Adrenal gland (tissue), 12 donors: Measurements from ENCODE around the gene GAS5. TPM values are rescaled to one million over a fixed set of nuclear protein-coding genes. Genes with fewer than 3 reads are reported as not detected.

Experiments used
- DNase-seq, 7 donors: peaks; one replicate each; pipeline ENCODE4 v3.0.0-alpha.2; 2019 to 2020
- H3K27ac ChIP-seq, 5 donors: fragments of 200-600 bp; sonication (generic) in 4 of 5; 1 replicate in 3 of 5; 2 replicates in 2 of 5; pipeline versions ENCODE4 v1.5.1 to v1.8.0; 2016 to 2020; ENCODE audit warnings: mild to moderate bottlenecking in 1 of 5
- H3K27me3 ChIP-seq: fragments of 200-600 bp; 2 replicates; pipeline ENCODE4 v1.8.0; 2021
- H3K36me3 ChIP-seq, 2 donors: fragments of 200-600 bp; replicated peaks in 1 of 2; 1 replicate in 1 of 2; 2 replicates in 1 of 2; pipeline versions ENCODE4 v1.5.1 to v1.8.0; 2018 to 2022
- H3K4me1 ChIP-seq, 2 donors: fragments of 200-600 bp; replicated peaks in 1 of 2; 1 replicate in 1 of 2; 2 replicates in 1 of 2; pipeline versions ENCODE4 v1.5.1 to v1.8.0; 2018 to 2021
- H3K4me3 ChIP-seq, 4 donors: fragments of 200-600 bp; sonication (generic) in 3 of 4; one replicate each; pipeline ENCODE4 v1.5.1; 2016 to 2018
- H3K9me3 ChIP-seq, 3 donors: fragments of 200-600 bp; sonication (generic) in 1 of 3; replicated peaks in 1 of 3; 1 replicate in 2 of 3; 2 replicates in 1 of 3; pipeline versions ENCODE4 v1.5.1 to v1.8.0; 2016 to 2021
- CTCF ChIP-seq, 6 experiments: fragments of 450-650 bp in 4 of 6; fragments of 200-600 bp in 2 of 6; sonication (generic) in 1 of 6; IDR thresholded peaks; 1 replicate in 5 of 6; 2 replicates in 1 of 6; pipeline versions ENCODE4 v1.5.1 to v1.8.0; 2016 to 2021; ENCODE audit warnings: antibody characterized with exemption in 6 of 6, mild to moderate bottlenecking in 2 of 6, moderate library complexity in 1 of 6
- POLR2A ChIP-seq, 2 donors: fragments of 450-650 bp; IDR thresholded peaks; one replicate each; pipeline ENCODE4 v1.6.1; 2017; ENCODE audit warnings: antibody characterized with exemption in 2 of 2, mild to moderate bottlenecking in 2 of 2, moderate library complexity in 1 of 2
- WGBS, 4 donors: extraction: QIAGEN DNeasy Blood & Tissue Kit in 2 of 4; methylation state at CpG; one replicate each; pipeline versions ENCODE4 v1.1.5 to v1.1.7; 2013 to 2017; 5-methylcytosine and 5-hydroxymethylcytosine counted together
- intact Hi-C, 2 donors: fragments of 100-400 bp; cut with DNase I; formaldehyde crosslinking; loops; one replicate each; pipeline versions ENCODE4 v1.14.1 to v1.15.0; 2022 to 2023
- polyA plus RNA-seq, 3 donors: library from polyadenylated mRNA; stranded (reverse); fragments of 200-250 nt in 2 of 3; fragments of 350-450 nt in 1 of 3; fragmentation: Illumina TruSeq in 1 of 3; extraction: RNeasy Lipid Tissue Mini Kit (QIAGEN cat#74804) in 1 of 3; gene quantifications; one replicate each; pipeline ENCODE4 v1.2.3, GENCODE V29; 2013 to 2014
- total RNA-seq, 9 donors: library from RNA; depleted of rRNA in 4 of 9; stranded (reverse); fragments of >200 nt in 4 of 9; fragments of 120-200 nt in 1 of 9; fragmentation: NEBNext Ultra II Directional in 1 of 9; extraction: Animal tissue kit (Norgen Biotek cat#: 25700) in 1 of 9; gene quantifications; one replicate each; pipeline versions ENCODE4 v1.1.0 to v1.2.4, GENCODE V29; 2013 to 2023
- donor health status: healthy with polysubstance abuse.
- donor health status: Bipolar disorder and iron deficiency.
- donor health status: DM: yes; HTN: yes; CAD: no.
- donor health status: DM: no; HTN: no; CAD: no.
- donor health status: DM: no; HTN: no; CAD: no.
- donor health status: DM: yes; HTN: yes; CAD: no.

The GAS5 gene
- total and polyA plus RNA-seq, 12 donors: 112 to 720 (median 279) TPM

GRCh38 chr1:173900992-173901391, 33.2 kb upstream of the GAS5 start:
- no peak overlapping the region for H3K27ac ChIP-seq
- intact Hi-C loops: no loop called here
- H3K36me3 ChIP-seq: no peaks in the 10 kb centered on the region
- no peak for TF ChIP-seq POLR2A (IDR thresholded peaks at IDR 0.05)
- no peak for TF ChIP-seq CTCF (IDR thresholded peaks at IDR 0.05)
- H3K9me3 ChIP-seq: no peaks in the 10 kb centered on the region
- no peak for DNase-seq
- peaks cover 1 to 10% of the 10 kb centered on the region in 2 donors for H3K4me1 ChIP-seq
- WGBS, 4 donors: 58 to 78% (median 71%) methylated on average over 3 of the region's 3 CpGs
- H3K4me3 ChIP-seq: no peak overlapping the region
- H3K27me3 ChIP-seq: no peaks in the 10 kb centered on the region

GRCh38 chr1:173900427-173900826, 32.6 kb upstream of the GAS5 start:
- no peak for DNase-seq
- intact Hi-C loops: no loop called here
- no peaks in the 10 kb centered on the region for H3K9me3 ChIP-seq
- H3K27ac ChIP-seq: no peak overlapping the region
- WGBS, 4 donors: 32 to 58% (median 51%) methylated on average over 2 of the region's 2 CpGs
- H3K36me3 ChIP-seq: no peaks in the 10 kb centered on the region
- no peaks in the 10 kb centered on the region for H3K27me3 ChIP-seq
- no peak for TF ChIP-seq POLR2A (IDR thresholded peaks at IDR 0.05)
- no peak for TF ChIP-seq CTCF (IDR thresholded peaks at IDR 0.05)
- peaks cover 3 to 10% of the 10 kb centered on the region in 2 donors for H3K4me1 ChIP-seq
- no peak overlapping the region for H3K4me3 ChIP-seq

- H3K36me3 ChIP-seq: no peaks in the 10 kb centered on the region
- no peak for DNase-seq
- peaks cover 3 to 5% of the 10 kb centered on the region in 2 donors for H3K4me1 ChIP-seq
- WGBS, 4 donors: 68 to 98% (median 89%) methylated on average over 3 of the region's 3 CpGs
- no peaks in the 10 kb centered on the region for H3K27me3 ChIP-seq
- intact Hi-C loops: no loop called here
- H3K9me3 ChIP-seq: no peaks in the 10 kb centered on the region
- H3K27ac ChIP-seq: no peak overlapping the region
- TF ChIP-seq CTCF (IDR thresholded peaks at IDR 0.05): no peak
- no peak for TF ChIP-seq POLR2A (IDR thresholded peaks at IDR 0.05)
- H3K4me3 ChIP-seq: no peak overlapping the region
Observed at GRCh38 chr1:173894189-173894588, 26.4 kb upstream of the GAS5 start.

- peaks cover 3 to 5% of the 10 kb centered on the region in 2 donors for H3K4me1 ChIP-seq
- H3K27ac ChIP-seq: no peak overlapping the region
- no peak for TF ChIP-seq CTCF (IDR thresholded peaks at IDR 0.05)
- no peak for TF ChIP-seq POLR2A (IDR thresholded peaks at IDR 0.05)
- H3K4me3 ChIP-seq: no peak overlapping the region
- no peaks in the 10 kb centered on the region for H3K36me3 ChIP-seq
- 85 to 100% (median 93%) methylated on average over 1 of the region's 1 CpG for WGBS, 4 donors
- no peaks in the 10 kb centered on the region for H3K27me3 ChIP-seq
- no peaks in the 10 kb centered on the region for H3K9me3 ChIP-seq
- intact Hi-C loops: no loop called here
- no peak for DNase-seq
Observed at GRCh38 chr1:173893611-173894010, 25.8 kb upstream of the GAS5 start.
